B cell (primary cell): Measurements from ENCODE around the gene TNFRSF1B. TPM values are rescaled to one million over a fixed set of nuclear protein-coding genes. Genes with fewer than 3 reads are reported as not detected.

Source experiments
- ATAC-seq: fragments of 200-7000 bp; cut with Tn5 transposase; one replicate; pipeline ENCODE4 v1.10.0; 2021; ENCODE audit warnings: low read depth, mild to moderate bottlenecking, moderate number of reproducible peaks, moderate library complexity
- CTCF ChIA-PET: fragments of 350-600 bp; sonication (Branson Sonifier 250); formaldehyde crosslinking; loops from one replicate; lab custom pipeline; 2021; ENCODE audit warnings: antibody characterized with exemption, inconsistent platforms; lab: Charles Lee
- POLR2A ChIA-PET: fragments of 350-600 bp; sonication (Branson Sonifier 250); formaldehyde crosslinking; loops from one replicate; lab custom pipeline; 2021; ENCODE audit warnings: antibody characterized with exemption; lab: Charles Lee
- DNase-seq: peaks from one replicate; pipeline ENCODE4 v3.0.0; 2013
- H2AFZ ChIP-seq: 2 replicates; pipeline ENCODE4 v1.6.1; 2012; ENCODE audit warnings: mild to moderate bottlenecking, low read depth, low read length; ENCODE audit not compliant: insufficient read depth, poor library complexity, severe bottlenecking
- H3K27ac ChIP-seq, 2 donors: 1 replicate in 1 of 2; 2 replicates in 1 of 2; pipeline ENCODE4 v1.5.1; 2012 to 2013; ENCODE audit warnings: low read length in 2 of 2, mild to moderate bottlenecking in 2 of 2, moderate library complexity in 1 of 2
- H3K27me3 ChIP-seq, 4 experiments: fragments of 200-600 bp in 1 of 4; sonication (generic) in 1 of 4; replicated peaks in 1 of 4; 1 replicate in 2 of 4; 2 replicates in 2 of 4; pipeline versions ENCODE4 v1.6.1 to v1.7.0; 2013 to 2016; ENCODE audit warnings: low read length in 3 of 4, mild to moderate bottlenecking in 2 of 4, mixed read lengths in 1 of 4, moderate library complexity in 1 of 4; ENCODE audit not compliant: insufficient read depth in 4 of 4, control insufficient read depth in 3 of 4; ENCODE audit errors: control extremely low read depth in 1 of 4
- H3K36me3 ChIP-seq, 2 experiments: replicated peaks in 1 of 2; 1 replicate in 1 of 2; 2 replicates in 1 of 2; pipeline versions ENCODE4 v1.6.1 to v1.7.1; 2013; ENCODE audit warnings: low read length in 1 of 2; ENCODE audit not compliant: insufficient read depth in 2 of 2, control insufficient read depth in 1 of 2; ENCODE audit errors: control extremely low read depth in 1 of 2, extremely low read depth in 1 of 2
- H3K4me1 ChIP-seq, 2 donors: fragments of 200-600 bp in 1 of 2; sonication (generic) in 1 of 2; 1 replicate in 1 of 2; 2 replicates in 1 of 2; pipeline versions ENCODE4 v1.5.1 to v1.6.1; 2013 to 2017; ENCODE audit warnings: low read length in 2 of 2; ENCODE audit not compliant: control insufficient read depth in 2 of 2, insufficient read depth in 2 of 2
- H3K4me2 ChIP-seq: replicated peaks from 2 replicates; pipeline ENCODE3; 2012; ENCODE audit warnings: mild to moderate bottlenecking, low read depth, low read length; ENCODE audit not compliant: poor library complexity, severe bottlenecking
- H3K4me3 ChIP-seq, 5 experiments: fragments of 200-600 bp in 1 of 5; sonication (generic) in 1 of 5; 1 replicate in 3 of 5; 2 replicates in 2 of 5; pipeline versions ENCODE4 v1.5.1 to v1.7.0; 2011 to 2016; ENCODE audit warnings: low read length in 4 of 5, mild to moderate bottlenecking in 4 of 5, low read depth in 2 of 5, control low read depth in 1 of 5, moderate library complexity in 1 of 5; ENCODE audit not compliant: insufficient read depth in 1 of 5; ENCODE audit errors: control extremely low read depth in 1 of 5, extremely low read depth in 1 of 5
- H3K79me2 ChIP-seq: fragments of 200-600 bp; sonication (generic); one replicate; pipeline ENCODE4 v1.6.0; 2016; ENCODE audit warnings: low read length; ENCODE audit not compliant: control insufficient read depth, insufficient read depth
- H3K9ac ChIP-seq: fragments of 200-600 bp; sonication (generic); 2 replicates; pipeline ENCODE4 v1.6.1; 2017; ENCODE audit warnings: mild to moderate bottlenecking, low read length, moderate library complexity
- H3K9me3 ChIP-seq, 3 donors: one replicate each; pipeline versions ENCODE4 v1.6.1 to v1.7.1; 2013; ENCODE audit warnings: low read length in 2 of 3; ENCODE audit not compliant: control insufficient read depth in 2 of 3, insufficient read depth in 1 of 3; ENCODE audit errors: control extremely low read depth in 1 of 3
- H4K20me1 ChIP-seq: 2 replicates; pipeline ENCODE4 v1.6.0; 2012; ENCODE audit warnings: mild to moderate bottlenecking, low read length; ENCODE audit not compliant: insufficient read depth, control insufficient read depth, poor library complexity, severe bottlenecking
- H3K27ac Mint-ChIP-seq: one replicate; pipeline ENCODE4 v1.8.0; 2021; ENCODE audit warnings: mixed read lengths
- H3K27me3 Mint-ChIP-seq: one replicate; pipeline ENCODE4 v1.8.0; 2021; ENCODE audit warnings: mixed read lengths
- H3K4me1 Mint-ChIP-seq: one replicate; pipeline ENCODE4 v1.8.0; 2021; ENCODE audit warnings: mixed read lengths
- H3K4me3 Mint-ChIP-seq: one replicate; pipeline ENCODE4 v1.8.0; 2021; ENCODE audit warnings: mixed read lengths
- H3K9me3 Mint-ChIP-seq: one replicate; pipeline ENCODE4 v1.8.0; 2022; ENCODE audit warnings: mixed read lengths; ENCODE audit not compliant: insufficient read depth
- CTCF ChIP-seq: fragments of 200-600 bp; IDR thresholded peaks from one replicate; pipeline ENCODE4 v1.8.0; 2022; ENCODE audit warnings: antibody characterized with exemption, mild to moderate bottlenecking
- EZH2 ChIP-seq: IDR thresholded peaks from 2 replicates; pipeline ENCODE4 v1.6.1; 2012; ENCODE audit warnings: borderline replicate concordance, low read depth, mild to moderate bottlenecking, moderate library complexity, low read length; ENCODE audit not compliant: insufficient read depth, poor library complexity, severe bottlenecking
- WGBS: methylation state at CpG from one replicate; pipeline ENCODE4 v1.1.5; 2013; ENCODE audit warnings: missing lambda C conversion rate; ENCODE audit not compliant: insufficient coverage; 5-methylcytosine and 5-hydroxymethylcytosine counted together
- intact Hi-C: fragments of 100-400 bp; cut with micrococcal nuclease; formaldehyde crosslinking; loops from one replicate; pipeline ENCODE4 v1.10.0; 2022
- polyA plus RNA-seq: library from polyadenylated mRNA; depleted of rRNA; stranded (reverse); fragments of >200 nt; gene quantifications from 2 replicates; pipeline ENCODE4 v1.2.3, GENCODE V29; 2012
- total RNA-seq, 2 donors: library from RNA; stranded (reverse); fragments of 120-200 nt in 1 of 2; gene quantifications; 1 replicate in 1 of 2; 2 replicates in 1 of 2; pipeline versions ENCODE4 v1.2.3 to v1.2.4, GENCODE V29; 2013 to 2022

Gene TNFRSF1B
- total and polyA plus RNA-seq, 2 donors (not counting 1 experiment from before 2014, with no cell fraction given) = 37.7 to 99.4 TPM

GRCh38 chr1:12204140-12204539 is 37.3 kb downstream of the TNFRSF1B start:
- peak overlapping the region; percentile 38 for H3K4me2 ChIP-seq
- Mint-ChIP-seq H3K4me1 (peaks cover 64% of the 10 kb centered on the region), H3K27ac (peak overlapping the region; percentile 82), H3K27me3 (no peaks in the 10 kb centered on the region), H3K4me3 (peak overlapping the region; percentile 41), H3K9me3 (no peaks in the 10 kb centered on the region)
- intact Hi-C loops = no loop called here
- ChIA-PET POLR2A (interaction anchor here (1.0 to 1.2 kb wide), 2 partner anchors 27 to 79 kb away, joined by 3 to 4 read pairs; no protein-coding TSS in a partner anchor), CTCF (interaction anchor here (17.5 kb wide), 1 partner anchor 81 kb away, joined by 685 read pairs; no protein-coding TSS in a partner anchor)
- H4K20me1 ChIP-seq = no peaks in the 10 kb centered on the region
- H3K4me3 ChIP-seq = no peak overlapping the region
- H3K4me1 ChIP-seq = peaks cover 7 to 64% of the 10 kb centered on the region in 2 donors
- DNase-seq (peak; percentile 46), ATAC-seq (peak; percentile 49)
- H3K9me3 ChIP-seq = no peaks in the 10 kb centered on the region
- H3K9ac ChIP-seq = no peak overlapping the region
- no peak for TF ChIP-seq EZH2
- TF ChIP-seq CTCF = no peak
- H3K27me3 ChIP-seq = no peaks in the 10 kb centered on the region
- 83% methylated on average over 1 of the region's 7 CpGs for WGBS
- peak overlapping the region; percentile 16 to 35 for H3K27ac ChIP-seq
- no peak overlapping the region for H2AFZ ChIP-seq
- no peaks in the 10 kb centered on the region for H3K79me2 ChIP-seq
- peaks cover 0 to 46% of the 10 kb centered on the region in 2 experiments for H3K36me3 ChIP-seq
